NCI-H1436 (cell line): ENCODE measurements around the gene OR8K5.
"Not testable (repeated sequence)": the region's sequence is repeated elsewhere in the genome, so short reads cannot be mapped to it uniquely, and the experiment has no call there.

Experiments used
- DNase-seq: peaks from one replicate; lab custom pipeline; 2025; lab: John Stamatoyannopoulos, UW

Gene OR8K5, protein sequence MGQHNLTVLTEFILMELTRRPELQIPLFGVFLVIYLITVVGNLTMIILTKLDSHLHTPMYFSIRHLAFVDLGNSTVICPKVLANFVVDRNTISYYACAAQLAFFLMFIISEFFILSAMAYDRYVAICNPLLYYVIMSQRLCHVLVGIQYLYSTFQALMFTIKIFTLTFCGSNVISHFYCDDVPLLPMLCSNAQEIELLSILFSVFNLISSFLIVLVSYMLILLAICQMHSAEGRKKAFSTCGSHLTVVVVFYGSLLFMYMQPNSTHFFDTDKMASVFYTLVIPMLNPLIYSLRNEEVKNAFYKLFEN

DNA sequence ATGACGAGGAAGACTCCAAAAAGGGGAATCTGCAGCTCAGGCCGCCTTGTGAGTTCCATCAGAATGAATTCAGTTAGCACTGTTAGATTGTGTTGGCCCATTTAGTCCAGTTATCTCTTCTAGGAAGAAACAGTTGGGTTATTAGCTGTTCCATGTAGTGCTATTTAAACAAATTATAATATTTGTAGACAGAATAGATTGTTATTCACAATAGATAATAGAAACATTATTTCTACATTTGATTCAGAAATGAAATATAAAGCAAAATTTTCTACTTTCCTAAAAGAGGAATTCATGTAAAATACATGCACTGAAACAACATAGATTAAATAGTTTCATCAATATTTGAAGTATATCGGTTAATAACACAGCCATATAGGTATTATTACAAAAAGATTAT, at the start of gene OR8K5:
OR8K5 (minus strand) TSS at position 101 of the 400 bp plus-strand sequence; CDS start at position 101, 0 bp downstream.
- DNase-seq = no peak

DNA sequence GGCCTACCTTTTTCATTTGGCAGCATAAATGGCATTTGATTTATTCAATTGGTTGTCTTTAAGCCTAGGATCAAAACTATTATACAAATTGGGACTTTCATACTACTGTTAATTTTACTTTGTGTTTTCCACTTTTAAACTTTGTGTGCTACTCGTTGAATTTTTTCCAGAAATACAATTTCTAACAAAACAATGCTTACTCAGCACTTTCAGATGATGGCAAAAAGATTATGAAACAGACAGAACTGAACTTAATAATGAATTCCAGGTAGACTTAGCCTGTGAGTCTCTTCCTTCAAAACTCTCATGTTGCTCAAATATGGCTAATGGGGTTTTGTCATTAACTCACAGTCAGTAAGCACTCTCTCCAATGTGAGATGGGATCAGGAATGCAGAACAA, 47.7 kb upstream of the OR8K5 start:
- no peak for DNase-seq

- no peak for DNase-seq
Observed at GRCh38 chr11:56197367-56197766, 37.2 kb upstream of the OR8K5 start.

- no peak for DNase-seq
Observed at GRCh38 chr11:56196705-56197104, 36.6 kb upstream of the OR8K5 start.

GRCh38 chr11:56188602-56189001, 28.5 kb upstream of the OR8K5 start:
- DNase-seq = no peak

- DNase-seq = no peak
Observed at GRCh38 chr11:56183459-56183858, 23.3 kb upstream of the OR8K5 start.

GRCh38 chr11:56176318-56176717, 16.2 kb upstream of the OR8K5 start, which contains the start of gene OR5J2:
Gene OR5J2, plus strand, starts transcription at chr11:56176618. Its CDS starts 0 bp downstream, at chr11:56176618.
- no peak for DNase-seq

DNA sequence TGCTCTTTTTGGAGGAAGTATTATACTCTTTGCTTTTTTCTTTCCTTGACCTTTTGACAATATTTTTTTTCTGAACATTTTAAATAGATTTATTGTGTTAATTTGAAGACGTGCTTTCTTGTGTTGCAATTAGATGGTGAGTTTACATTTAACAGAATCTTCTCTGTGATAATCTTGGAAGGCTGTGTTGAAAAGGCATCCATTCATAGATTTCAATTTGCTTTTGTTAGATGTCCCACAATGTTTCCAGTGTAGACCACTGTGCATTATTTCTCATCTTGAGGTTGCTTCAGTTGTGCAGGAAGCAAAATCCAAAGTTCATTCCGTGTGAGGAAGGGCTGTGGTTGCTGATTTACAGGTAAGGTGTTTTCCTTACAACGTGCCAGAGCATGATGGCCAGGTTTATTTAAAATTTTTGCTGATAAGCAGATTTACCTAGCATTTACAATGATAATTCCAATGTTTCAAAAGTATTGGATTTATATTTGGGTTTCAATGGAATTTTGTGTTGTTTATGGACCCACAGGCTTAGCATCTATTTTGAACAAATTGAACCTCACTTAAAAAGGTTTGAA, 12.2 kb upstream of the OR8K5 start:
- DNase-seq = no peak

DNA sequence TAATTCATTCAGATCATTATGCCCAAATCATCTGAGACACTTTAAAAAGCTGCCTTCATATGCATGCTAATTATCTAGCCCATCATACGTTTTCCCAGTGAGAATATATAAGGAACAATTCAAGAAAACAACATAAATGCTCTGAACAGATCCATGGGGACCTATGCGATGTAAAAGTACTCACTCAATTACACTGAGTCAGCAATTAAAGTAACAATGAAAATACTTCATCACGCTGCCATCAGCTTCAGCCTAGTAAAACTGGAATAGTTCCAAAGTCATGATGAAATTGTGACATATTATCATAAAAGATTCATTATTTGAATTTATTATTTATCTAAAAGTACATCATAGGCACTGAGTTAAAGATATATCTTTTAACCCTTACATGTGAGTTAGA, 3.7 kb upstream of the OR8K5 start:
- DNase-seq = no peak

DNA sequence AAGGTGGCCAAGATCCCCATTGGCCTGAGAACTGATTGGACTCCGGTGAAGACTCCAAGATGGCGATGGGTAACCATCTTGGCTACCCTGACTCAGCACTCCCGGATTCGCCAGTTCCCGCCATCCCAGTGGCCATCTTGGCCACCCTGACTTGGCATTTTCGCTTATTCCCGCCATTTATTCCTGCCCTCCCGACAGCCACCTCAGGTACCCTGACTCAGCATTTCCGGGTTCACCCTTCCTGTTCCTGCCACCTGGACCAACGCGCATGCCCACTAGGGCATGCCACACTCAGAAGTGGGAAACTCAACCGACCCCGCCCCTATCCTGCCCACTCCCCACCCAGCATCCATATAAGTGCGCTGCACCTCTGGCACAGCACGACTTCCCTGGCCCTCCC, 7.8 kb downstream of the OR8K5 start:
- DNase-seq = no peak

DNA sequence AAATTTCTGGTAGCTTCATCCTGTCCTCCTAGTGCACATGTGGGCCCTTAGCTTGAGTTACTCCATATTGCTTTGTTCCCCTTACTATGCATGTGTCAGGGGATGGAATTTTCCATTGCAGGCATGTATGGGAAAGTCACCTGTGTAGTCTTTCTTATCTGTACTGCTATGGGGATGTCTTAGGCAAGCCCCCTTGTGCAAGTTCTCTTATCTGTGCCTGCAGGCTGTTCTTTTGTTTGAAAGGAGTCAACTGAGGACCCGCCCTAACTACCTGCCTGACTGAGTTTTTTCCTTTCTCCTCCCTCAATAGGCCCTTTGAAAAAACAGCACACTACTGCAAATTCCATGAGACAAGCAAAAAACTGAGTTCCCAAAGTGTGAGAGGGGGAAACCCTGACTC, 8.7 kb downstream of the OR8K5 start:
- DNase-seq = no peak

DNA sequence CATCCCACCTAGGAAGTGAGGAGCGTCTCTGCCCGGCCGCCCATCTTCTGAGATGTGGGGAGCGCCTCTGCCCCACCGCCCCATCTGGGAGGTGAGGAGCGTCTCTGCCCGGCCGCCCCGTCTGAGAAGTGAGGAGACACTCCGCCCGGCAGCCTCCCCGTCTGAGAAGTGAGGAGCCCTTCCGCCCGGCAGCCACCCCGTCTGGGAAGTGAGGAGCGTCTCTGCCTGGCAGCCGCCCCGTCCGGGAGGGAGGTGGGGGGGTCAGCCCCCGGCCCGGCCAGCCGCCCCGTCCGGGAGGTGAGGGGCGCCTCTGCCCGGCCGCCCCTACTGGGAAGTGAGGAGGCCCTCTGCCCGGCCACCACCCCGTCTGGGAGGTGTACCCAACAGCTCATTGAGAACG, 16.4 kb downstream of the OR8K5 start:
- not testable (repeated sequence) for DNase-seq

- DNase-seq = no peak
Observed at GRCh38 chr11:56140151-56140661, 19.9 kb downstream of the OR8K5 start, which contains the start of gene OR8J3. Gene OR8J3, minus strand, starts transcription at chr11:56140201. Its CDS starts 2,483 bp downstream, at chr11:56137718.

GRCh38 chr11:56122073-56122472, 38.0 kb downstream of the OR8K5 start, which contains the start of gene OR8H3:
Gene OR8H3, plus strand, starts transcription at chr11:56122373. Its CDS starts 0 bp downstream, at chr11:56122373.
- DNase-seq = no peak
